GM18909 (cell line): ENCODE data around the gene MRPS27.
"Not testable (repeated sequence)": the region's sequence is repeated elsewhere in the genome, so short reads cannot be mapped to it uniquely, and the experiment has no call there.

Source experiments
- ATAC-seq: cut with Tn5 transposase; IDR thresholded peaks from one replicate; pipeline ENCODE4 v1.9.1; 2021; ENCODE audit warnings: mild to moderate bottlenecking; ENCODE audit not compliant: unreplicated experiment, poor library complexity

MRPS27 gene

DNA sequence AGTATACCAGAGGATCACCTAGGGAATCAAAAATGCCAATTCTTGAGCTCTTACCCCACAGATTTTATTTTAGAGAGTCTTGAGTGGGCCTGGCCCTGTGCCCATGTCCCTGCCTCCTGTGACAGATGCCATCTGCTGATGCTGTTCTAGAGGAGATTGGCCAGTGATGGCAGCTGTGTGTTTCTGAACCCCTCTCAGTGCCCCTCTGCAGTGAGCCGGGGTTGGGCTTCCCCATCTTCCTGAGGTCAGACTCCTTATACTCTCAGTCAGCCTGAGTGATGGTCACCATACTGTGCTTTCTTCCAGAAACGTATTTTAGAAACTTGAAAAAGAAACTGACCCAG, 6.2 kb upstream of the MRPS27 start:
- ATAC-seq: no peak

GRCh38 chr5:72325566-72326305, 5.7 kb upstream of the MRPS27 start:
- ATAC-seq: no peak

- no peak for ATAC-seq
Measured at GRCh38 chr5:72324189-72324825, 4.3 kb upstream of the MRPS27 start.

DNA sequence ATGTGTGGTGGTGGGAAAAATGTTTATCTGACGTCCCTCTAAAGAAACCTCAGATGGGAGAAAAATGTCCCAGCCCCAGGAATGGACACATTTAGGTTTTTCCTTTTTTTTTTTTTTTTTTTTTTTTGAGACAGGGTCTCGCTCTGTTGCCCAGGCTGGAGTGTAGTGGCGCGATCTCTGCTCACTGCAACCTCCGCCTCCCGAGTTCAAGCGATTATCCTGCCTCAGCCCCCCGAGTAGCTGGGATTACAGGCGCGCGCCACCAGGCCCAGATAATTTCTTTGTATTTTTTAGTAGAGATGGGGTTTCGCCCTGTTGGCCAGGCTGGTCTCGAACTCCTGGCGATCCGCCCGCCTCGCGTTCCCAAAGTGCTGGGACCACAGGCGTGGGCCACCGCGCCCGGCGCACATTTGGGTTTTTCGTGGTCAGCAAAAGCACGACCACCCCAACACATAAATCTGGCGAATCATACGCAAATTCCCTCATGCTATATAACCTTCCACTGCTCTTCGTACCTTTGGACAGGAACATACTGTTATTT, 535 bp downstream of the MRPS27 start:
- not testable (repeated sequence) for ATAC-seq

DNA sequence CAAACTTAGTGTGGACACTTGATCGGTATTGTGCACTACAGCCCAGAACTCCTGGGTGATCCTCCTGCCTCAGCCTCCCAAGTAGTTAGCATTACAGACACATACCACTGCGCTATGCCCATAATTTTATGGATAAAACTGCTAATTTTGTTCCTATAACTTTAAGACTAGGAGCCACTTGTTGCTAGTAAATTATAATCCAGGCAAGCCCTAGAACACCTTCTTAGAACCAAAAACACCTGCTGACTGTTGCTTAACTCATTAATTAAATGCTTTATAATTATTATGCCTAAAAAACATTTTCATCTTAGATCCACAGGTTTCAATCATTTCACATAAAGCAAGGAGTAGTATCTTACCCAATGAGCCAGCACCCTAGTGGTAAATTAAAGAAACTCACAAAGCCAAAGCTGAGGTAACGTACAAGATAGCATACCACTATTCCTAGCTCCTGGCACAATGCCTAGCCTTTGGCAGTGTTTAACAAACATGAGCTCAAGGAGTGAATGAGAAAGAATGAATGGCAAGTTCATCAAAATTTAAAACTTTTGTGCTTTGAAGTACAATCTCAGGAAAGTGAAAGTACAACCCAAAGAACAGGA, 5.4 kb downstream of the MRPS27 start:
- no peak for ATAC-seq

GRCh38 chr5:72313141-72313540, 6.9 kb downstream of the MRPS27 start:
- no peak for ATAC-seq

DNA sequence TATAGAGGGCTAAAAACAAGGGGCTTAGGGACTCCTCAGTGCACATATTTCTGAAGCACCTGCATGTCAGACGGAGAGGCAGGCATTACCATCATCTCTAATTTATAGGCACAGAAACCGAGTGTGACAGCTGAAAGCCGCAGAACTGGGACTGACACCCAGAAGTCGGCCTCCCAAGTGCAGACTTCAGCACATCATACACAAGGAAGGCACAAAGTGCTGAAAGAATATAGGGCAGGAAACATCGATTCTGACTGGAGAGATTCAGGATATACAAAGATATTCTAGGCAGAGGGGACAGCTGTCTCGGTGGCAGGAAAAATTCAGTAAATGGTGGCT, 11.2 kb downstream of the MRPS27 start:
- ATAC-seq: no peak

- peak; percentile 91 for ATAC-seq
Measured at GRCh38 chr5:72307968-72308852, 11.8 kb downstream of the MRPS27 start.

DNA sequence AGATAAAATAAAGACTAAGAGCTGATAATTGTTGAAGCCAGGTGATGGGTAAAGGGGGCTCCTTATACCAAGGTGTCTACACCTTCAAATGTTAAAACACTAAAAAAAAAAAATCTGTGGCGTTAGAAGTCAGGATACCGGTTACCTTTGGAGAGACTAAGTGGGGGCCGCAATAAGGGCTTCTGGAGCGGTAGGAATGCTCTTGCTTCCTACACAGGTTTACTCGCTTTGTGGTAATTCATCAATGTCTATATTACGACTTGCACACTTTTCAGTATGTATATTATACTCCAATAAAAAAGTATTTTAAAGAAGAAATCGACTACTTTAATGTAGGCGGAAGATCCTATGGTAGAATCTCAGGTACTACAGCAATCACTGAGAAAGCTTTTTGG, 12.5 kb downstream of the MRPS27 start:
- no peak for ATAC-seq

- ATAC-seq: no peak
Measured at GRCh38 chr5:72305194-72306142, 14.6 kb downstream of the MRPS27 start.

- ATAC-seq: no peak
Measured at GRCh38 chr5:72302171-72302570, 17.9 kb downstream of the MRPS27 start.

GRCh38 chr5:72301557-72301956, 18.5 kb downstream of the MRPS27 start:
- peak; percentile 75 for ATAC-seq

- no peak for ATAC-seq
Measured at GRCh38 chr5:72300590-72301339, 19.3 kb downstream of the MRPS27 start.

DNA sequence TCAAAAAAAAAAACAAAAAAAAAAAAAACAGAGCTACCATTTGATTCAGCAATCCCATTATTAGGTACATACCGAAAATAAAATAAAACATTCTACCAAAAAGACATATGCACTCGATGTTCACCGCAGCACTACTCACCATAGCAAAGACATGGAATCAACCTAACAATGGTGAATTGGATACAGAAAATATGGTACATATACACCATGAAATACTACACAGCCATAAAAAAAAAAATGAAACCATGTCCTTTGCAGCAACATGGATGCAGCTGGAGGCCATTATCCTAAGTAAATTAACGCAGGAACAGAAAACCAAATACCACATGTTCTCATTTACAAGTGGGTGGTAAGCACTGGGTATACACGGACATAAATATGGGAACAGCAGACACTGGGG, 21.3 kb downstream of the MRPS27 start:
- ATAC-seq: no peak

DNA sequence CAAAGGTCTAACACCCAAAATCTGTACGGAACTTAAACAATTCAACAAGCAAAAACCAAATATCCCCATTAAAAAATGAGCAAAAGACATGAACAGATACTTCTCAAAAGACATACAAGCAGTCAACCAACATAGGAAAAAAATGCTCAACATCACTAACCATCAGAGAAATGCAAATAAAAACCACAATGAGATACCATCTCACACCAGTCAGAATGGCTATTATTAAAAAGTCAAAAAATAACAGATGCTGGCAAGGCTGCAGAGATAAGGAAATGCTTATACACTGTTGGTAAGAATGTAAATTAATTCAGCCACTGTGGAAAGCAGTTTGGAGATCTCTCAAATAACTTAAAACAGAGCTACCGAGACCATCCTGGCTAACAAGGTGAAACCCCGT, 21.9 kb downstream of the MRPS27 start:
- peak; percentile 60 for ATAC-seq

DNA sequence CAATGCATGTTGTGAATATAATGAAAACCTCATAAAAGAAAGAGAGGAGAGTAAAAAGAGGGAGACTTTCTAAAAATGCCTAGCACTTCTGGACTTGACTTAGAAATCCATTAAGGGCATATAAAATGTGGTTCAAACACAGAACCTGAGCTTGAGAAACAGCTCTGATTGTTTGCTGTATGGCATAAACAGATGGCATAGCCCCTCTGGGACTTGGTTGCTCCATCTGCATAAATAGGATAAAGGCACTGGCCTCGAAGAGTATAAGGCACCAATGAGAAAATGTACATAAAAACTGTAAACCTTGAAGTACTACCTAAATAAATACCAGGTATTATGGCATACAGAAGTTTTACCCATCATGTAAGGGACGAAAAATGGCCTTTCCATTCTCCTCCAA, 23.8 kb downstream of the MRPS27 start:
- no peak for ATAC-seq

DNA sequence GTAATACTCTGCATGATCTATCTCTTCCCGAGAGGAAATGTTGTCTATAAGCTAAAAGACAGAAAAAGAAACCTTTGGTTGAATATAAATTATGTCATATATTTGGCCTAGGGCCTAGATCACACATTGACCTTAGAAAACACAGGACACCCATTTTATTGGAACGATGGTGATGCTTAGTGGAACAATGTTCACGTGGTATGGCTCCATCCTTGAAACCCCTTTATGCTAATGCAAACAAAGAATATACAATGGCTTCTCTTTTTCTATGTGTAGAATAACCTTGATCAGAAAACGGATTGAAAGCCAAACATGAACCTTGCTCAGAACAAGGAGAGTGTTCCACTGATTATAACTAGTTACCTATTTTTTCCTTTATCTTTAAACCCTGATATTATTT, 24.5 kb downstream of the MRPS27 start:
- ATAC-seq: no peak

- no peak for ATAC-seq
Measured at GRCh38 chr5:72294473-72294872, 25.6 kb downstream of the MRPS27 start.

DNA sequence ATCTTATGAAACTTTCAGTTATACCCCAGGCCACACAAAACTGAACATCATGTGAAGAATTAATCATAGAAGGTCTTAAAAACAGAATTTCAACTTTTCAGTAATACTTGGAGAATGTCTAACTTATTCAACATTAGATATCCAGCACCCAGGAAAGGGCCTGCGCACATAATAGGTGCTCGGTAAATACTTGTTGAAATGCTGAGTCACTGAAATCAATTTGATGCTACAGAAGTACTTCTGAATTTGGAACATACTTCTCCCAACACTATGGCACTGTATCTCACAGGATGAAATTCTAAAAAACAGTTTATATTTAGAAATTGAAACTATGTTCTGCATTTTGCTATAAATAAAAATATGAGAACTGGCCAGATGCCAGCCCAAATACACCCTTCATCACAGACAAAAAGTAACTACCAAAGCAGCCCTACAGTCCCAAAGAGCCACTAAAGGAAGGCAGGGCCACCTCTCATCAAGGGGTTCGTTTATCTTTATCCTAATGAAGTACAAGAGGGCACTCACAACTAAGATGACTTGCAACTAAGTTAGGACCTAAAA, 26.5 kb downstream of the MRPS27 start:
- ATAC-seq: no peak
